ENCODE data around the gene SCD5.

DNA sequence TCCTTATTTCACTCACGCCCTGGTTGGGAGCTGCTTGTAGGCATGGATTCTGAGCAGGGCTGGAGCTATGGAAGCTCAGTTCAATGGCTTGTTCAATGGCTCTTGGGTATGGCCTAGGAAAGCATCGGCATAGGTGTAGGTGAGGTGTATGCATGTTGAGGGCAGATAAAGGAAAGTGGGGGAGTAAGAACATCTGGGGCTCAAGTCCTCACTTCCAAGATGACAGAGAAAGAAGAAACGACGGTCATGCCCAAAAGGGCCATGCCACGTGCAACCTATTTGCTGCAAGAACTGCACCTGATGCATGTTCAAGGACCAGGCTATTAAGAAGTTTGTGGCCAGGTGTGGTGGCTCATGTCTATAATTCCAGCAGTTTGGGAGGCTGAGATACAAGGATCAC, 23.4 kb downstream of the SCD5 start:
- TF ChIP-seq, protein P1, sequence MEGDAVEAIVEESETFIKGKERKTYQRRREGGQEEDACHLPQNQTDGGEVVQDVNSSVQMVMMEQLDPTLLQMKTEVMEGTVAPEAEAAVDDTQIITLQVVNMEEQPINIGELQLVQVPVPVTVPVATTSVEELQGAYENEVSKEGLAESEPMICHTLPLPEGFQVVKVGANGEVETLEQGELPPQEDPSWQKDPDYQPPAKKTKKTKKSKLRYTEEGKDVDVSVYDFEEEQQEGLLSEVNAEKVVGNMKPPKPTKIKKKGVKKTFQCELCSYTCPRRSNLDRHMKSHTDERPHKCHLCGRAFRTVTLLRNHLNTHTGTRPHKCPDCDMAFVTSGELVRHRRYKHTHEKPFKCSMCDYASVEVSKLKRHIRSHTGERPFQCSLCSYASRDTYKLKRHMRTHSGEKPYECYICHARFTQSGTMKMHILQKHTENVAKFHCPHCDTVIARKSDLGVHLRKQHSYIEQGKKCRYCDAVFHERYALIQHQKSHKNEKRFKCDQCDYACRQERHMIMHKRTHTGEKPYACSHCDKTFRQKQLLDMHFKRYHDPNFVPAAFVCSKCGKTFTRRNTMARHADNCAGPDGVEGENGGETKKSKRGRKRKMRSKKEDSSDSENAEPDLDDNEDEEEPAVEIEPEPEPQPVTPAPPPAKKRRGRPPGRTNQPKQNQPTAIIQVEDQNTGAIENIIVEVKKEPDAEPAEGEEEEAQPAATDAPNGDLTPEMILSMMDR (conservative IDR thresholded peaks at IDR 0.05 in 1 of 2, IDR thresholded peaks at IDR 0.05 in 1 of 2; ENCODE audit: extremely low read depth in 1 of 2, insufficient read depth in 1 of 2, low read depth in 1 of 2, low read length in 2 of 2) = no peak
- no peak for TF ChIP-seq EZH2 (IDR thresholded peaks at IDR 0.05; ENCODE audit: borderline replicate concordance, low read length)
